Naive B cell (primary cell): ENCODE results near the gene HCN2. TPM values are rescaled to one million over a fixed set of nuclear protein-coding genes. Genes with fewer than 3 reads are reported as not detected.

Experiments used
- ATAC-seq, 2 donors: fragments of 150-1000 bp; cut with Tn5 transposase; 2 replicates each; pipeline ENCODE4 v1.10.0; 2021; ENCODE audit warnings: low read depth in 2 of 2, mild to moderate bottlenecking in 2 of 2, moderate library complexity in 2 of 2
- DNase-seq: peaks from one replicate; pipeline ENCODE4 v3.0.0; 2022
- H3K27ac Mint-ChIP-seq, 6 donors: one replicate each; pipeline ENCODE4 v1.8.0; 2020 to 2022; ENCODE audit warnings: mild to moderate bottlenecking in 6 of 6, mixed read lengths in 6 of 6, moderate library complexity in 5 of 6, inconsistent platforms in 2 of 6
- H3K27me3 Mint-ChIP-seq, 3 donors: one replicate each; pipeline ENCODE4 v1.8.0; 2021 to 2022; ENCODE audit warnings: mixed read lengths in 3 of 3, mild to moderate bottlenecking in 1 of 3
- H3K36me3 Mint-ChIP-seq, 2 donors: one replicate each; pipeline ENCODE4 v1.8.0; 2020 to 2022; ENCODE audit warnings: mixed read lengths in 2 of 2, inconsistent platforms in 1 of 2, mild to moderate bottlenecking in 1 of 2
- H3K4me1 Mint-ChIP-seq, 3 donors: one replicate each; pipeline ENCODE4 v1.8.0; 2020 to 2022; ENCODE audit warnings: mixed read lengths in 3 of 3, inconsistent platforms in 1 of 3, mild to moderate bottlenecking in 1 of 3, moderate library complexity in 1 of 3
- H3K4me3 Mint-ChIP-seq, 8 donors: one replicate each; pipeline ENCODE4 v1.8.0; 2020 to 2022; ENCODE audit warnings: mild to moderate bottlenecking in 8 of 8, mixed read lengths in 8 of 8, moderate library complexity in 8 of 8, inconsistent platforms in 2 of 8
- H3K9me3 Mint-ChIP-seq, 7 donors: one replicate each; pipeline ENCODE4 v1.8.0; 2020 to 2022; ENCODE audit warnings: mixed read lengths in 7 of 7, mild to moderate bottlenecking in 5 of 7, inconsistent platforms in 2 of 7, moderate library complexity in 1 of 7
- polyA plus RNA-seq, 6 donors: library from polyadenylated mRNA; unstranded; fragments of 300-500 nt; fragmentation: Illumina TruSeq; gene quantifications; one replicate each; pipeline ENCODE4 v1.2.3, GENCODE V29; 2021; ENCODE audit warnings: low read depth in 6 of 6

Gene HCN2
- polyA plus RNA-seq, 6 donors from 2014 or later = not detected

GRCh38 chr19:642767-643727, 53.4 kb downstream of the HCN2 start:
- Mint-ChIP-seq H3K9me3 (no peaks in the 10 kb centered on the region), H3K36me3 (peaks cover 0 to 5% of the 10 kb centered on the region in 2 donors), H3K4me3 (no peak overlapping the region), H3K4me1 (peaks cover 10 to 12% (median 12%) of the 10 kb centered on the region in 3 donors), H3K27ac (peak overlapping the region in 1 of 6 donors; percentile 69), H3K27me3 (no peaks in the 10 kb centered on the region)
- DNase-seq (no peak), ATAC-seq (no peak)

GRCh38 chr19:643736-644135, 54.1 kb downstream of the HCN2 start:
- ATAC-seq (no peak), DNase-seq (no peak)
- Mint-ChIP-seq H3K9me3 (no peaks in the 10 kb centered on the region), H3K4me3 (no peak overlapping the region), H3K36me3 (peaks cover 0 to 5% of the 10 kb centered on the region in 2 donors), H3K27ac (peak overlapping the region in 1 of 6 donors; percentile 49), H3K27me3 (no peaks in the 10 kb centered on the region), H3K4me1 (peaks cover 6 to 12% (median 12%) of the 10 kb centered on the region in 3 donors)

- Mint-ChIP-seq H3K27me3 (no peaks in the 10 kb centered on the region), H3K9me3 (no peaks in the 10 kb centered on the region), H3K4me1 (peaks cover 2 to 9% (median 9%) of the 10 kb centered on the region in 3 donors), H3K36me3 (peaks cover 0 to 5% of the 10 kb centered on the region in 2 donors), H3K4me3 (no peak overlapping the region), H3K27ac (peak overlapping the region in 1 of 6 donors; percentile 49)
- ATAC-seq (no peak), DNase-seq (no peak)
Observed at GRCh38 chr19:644363-644762, 54.7 kb downstream of the HCN2 start.

- no peak for ATAC-seq
- DNase-seq = no peak
- Mint-ChIP-seq H3K36me3 (peaks cover 0 to 5% of the 10 kb centered on the region in 2 donors), H3K27ac (peak overlapping the region in 1 of 6 donors; percentile 49), H3K9me3 (no peaks in the 10 kb centered on the region), H3K27me3 (no peaks in the 10 kb centered on the region), H3K4me3 (no peak overlapping the region), H3K4me1 (peaks cover 0 to 6% (median 5%) of the 10 kb centered on the region in 3 donors)
Observed at GRCh38 chr19:644789-645188, 55.1 kb downstream of the HCN2 start.

GRCh38 chr19:645912-646778, 56.5 kb downstream of the HCN2 start:
- Mint-ChIP-seq H3K4me1 (peaks cover 0 to 3% (median 0%) of the 10 kb centered on the region in 3 donors), H3K4me3 (no peak overlapping the region), H3K36me3 (peaks cover 0 to 5% of the 10 kb centered on the region in 2 donors), H3K27me3 (no peaks in the 10 kb centered on the region), H3K27ac (peak overlapping the region in 1 of 6 donors; percentile 58), H3K9me3 (no peaks in the 10 kb centered on the region)
- DNase-seq (no peak), ATAC-seq (no peak)

GRCh38 chr19:646779-647565, 57.3 kb downstream of the HCN2 start:
- H3K4me1 Mint-ChIP-seq = peaks cover 0 to 3% (median 0%) of the 10 kb centered on the region in 3 donors
- no peaks in the 10 kb centered on the region for H3K27me3 Mint-ChIP-seq
- no peaks in the 10 kb centered on the region for H3K9me3 Mint-ChIP-seq
- peak overlapping the region in 1 of 6 donors; percentile 34 for H3K27ac Mint-ChIP-seq
- H3K36me3 Mint-ChIP-seq = peaks cover 0 to 5% of the 10 kb centered on the region in 2 donors
- H3K4me3 Mint-ChIP-seq = no peak overlapping the region
- ATAC-seq (peak in 1 of 2 donors; percentile 13), DNase-seq (no peak)

GRCh38 chr19:647566-648284, 58.0 kb downstream of the HCN2 start:
- Mint-ChIP-seq H3K4me3 (peak overlapping the region in 1 of 8 donors; percentile 30), H3K9me3 (no peaks in the 10 kb centered on the region), H3K36me3 (peaks cover 0 to 5% of the 10 kb centered on the region in 2 donors), H3K27me3 (no peaks in the 10 kb centered on the region), H3K27ac (peak overlapping the region in 1 of 6 donors; percentile 75), H3K4me1 (peaks cover 0 to 3% (median 0%) of the 10 kb centered on the region in 3 donors)
- ATAC-seq (peak in 1 of 2 donors; percentile 55), DNase-seq (no peak)

GRCh38 chr19:648305-648704, 58.6 kb downstream of the HCN2 start:
- DNase-seq (no peak), ATAC-seq (no peak)
- Mint-ChIP-seq H3K27me3 (no peaks in the 10 kb centered on the region), H3K4me1 (peaks cover 0 to 3% (median 0%) of the 10 kb centered on the region in 3 donors), H3K27ac (peak overlapping the region in 1 of 6 donors; percentile 75), H3K9me3 (no peaks in the 10 kb centered on the region), H3K4me3 (peak overlapping the region in 1 of 8 donors; percentile 30), H3K36me3 (peaks cover 0 to 5% of the 10 kb centered on the region in 2 donors)

- ATAC-seq (no peak), DNase-seq (no peak)
- H3K4me1 Mint-ChIP-seq = peaks cover 0 to 6% (median 0%) of the 10 kb centered on the region in 3 donors
- no peaks in the 10 kb centered on the region for H3K27me3 Mint-ChIP-seq
- H3K36me3 Mint-ChIP-seq = peaks cover 0 to 5% of the 10 kb centered on the region in 2 donors
- H3K27ac Mint-ChIP-seq = no peak overlapping the region
- H3K4me3 Mint-ChIP-seq = no peak overlapping the region
- no peaks in the 10 kb centered on the region for H3K9me3 Mint-ChIP-seq
Observed at GRCh38 chr19:648904-649801, 59.5 kb downstream of the HCN2 start.

GRCh38 chr19:650121-650520, 60.4 kb downstream of the HCN2 start:
- peaks cover 5 to 12% (median 6%) of the 10 kb centered on the region in 3 donors for H3K4me1 Mint-ChIP-seq
- no peaks in the 10 kb centered on the region for H3K9me3 Mint-ChIP-seq
- no peak for DNase-seq
- H3K36me3 Mint-ChIP-seq = peaks cover 0 to 5% of the 10 kb centered on the region in 2 donors
- H3K4me3 Mint-ChIP-seq = no peak overlapping the region
- H3K27me3 Mint-ChIP-seq = no peaks in the 10 kb centered on the region
- H3K27ac Mint-ChIP-seq = no peak overlapping the region
- no peak for ATAC-seq

- no peak for ATAC-seq
- Mint-ChIP-seq H3K4me1 (peaks cover 15 to 22% (median 15%) of the 10 kb centered on the region in 3 donors), H3K27me3 (no peaks in the 10 kb centered on the region), H3K27ac (peak overlapping the region in 1 of 6 donors; percentile 63), H3K4me3 (no peak overlapping the region), H3K9me3 (no peaks in the 10 kb centered on the region), H3K36me3 (peaks cover 0 to 3% of the 10 kb centered on the region in 2 donors)
- DNase-seq = no peak
Observed at GRCh38 chr19:651114-651818, 61.6 kb downstream of the HCN2 start.
